ENCODE data around the gene OR51B4.
"Not testable (repeated sequence)": the region's sequence is repeated elsewhere in the genome, so short reads cannot be mapped to it uniquely, and the experiment has no call there.

OR51B4 gene

GRCh38 chr11:5301846-5302245 is at the start of gene OR51B4:
Gene OR51B4 (minus strand): TSS chr11:5301946. CDS start chr11:5301946, 0 bp downstream.
- no peak for DNase-seq

- no peak for DNase-seq
Observed at GRCh38 chr11:5351208-5351607, 49.5 kb upstream of the OR51B4 start, which contains the start of gene OR51B6. Gene OR51B6 (plus strand): TSS chr11:5351508. CDS start chr11:5351508, 0 bp downstream.

- no peak for DNase-seq
Observed at GRCh38 chr11:5349550-5349949, 47.8 kb upstream of the OR51B4 start.

- no peak for DNase-seq
Observed at GRCh38 chr11:5348551-5349194, 46.9 kb upstream of the OR51B4 start.

- no peak for DNase-seq
Observed at GRCh38 chr11:5345831-5346230, 44.1 kb upstream of the OR51B4 start.

GRCh38 chr11:5343474-5344335 is 42.0 kb upstream of the OR51B4 start, which contains the start of gene OR51B5:
Gene OR51B5 (minus strand): TSS chr11:5343524. CDS start chr11:5343524, 0 bp downstream.
- DNase-seq, result no peak

- no peak for DNase-seq
Observed at GRCh38 chr11:5339771-5340322, 38.1 kb upstream of the OR51B4 start.

GRCh38 chr11:5337253-5337652 is 35.5 kb upstream of the OR51B4 start:
- DNase-seq, result not testable (repeated sequence)

GRCh38 chr11:5336331-5336730 is 34.6 kb upstream of the OR51B4 start:
- DNase-seq, result no peak

- no peak for DNase-seq
Observed at GRCh38 chr11:5335170-5335569, 33.4 kb upstream of the OR51B4 start.

GRCh38 chr11:5324197-5324596 is 22.5 kb upstream of the OR51B4 start, which contains the start of gene OR51B2:
Gene OR51B2 (minus strand): TSS chr11:5324297. CDS start chr11:5324297, 0 bp downstream.
- DNase-seq, result no peak

GRCh38 chr11:5317292-5317691 is 15.5 kb upstream of the OR51B4 start:
- DNase-seq, result no peak

- DNase-seq, result not testable (repeated sequence)
Observed at GRCh38 chr11:5313326-5314023, 11.7 kb upstream of the OR51B4 start.

- DNase-seq, result no peak
Observed at GRCh38 chr11:5310423-5310822, 8.7 kb upstream of the OR51B4 start.

- DNase-seq, result no peak
Observed at GRCh38 chr11:5307256-5308019, 5.7 kb upstream of the OR51B4 start.

- DNase-seq, result no peak
Observed at GRCh38 chr11:5304046-5304445, 2.3 kb upstream of the OR51B4 start.

GRCh38 chr11:5303626-5304025 is 1.9 kb upstream of the OR51B4 start:
- DNase-seq, result no peak

GRCh38 chr11:5300251-5300650 is 1.5 kb downstream of the OR51B4 start:
- no peak for DNase-seq

GRCh38 chr11:5298451-5298850 is 3.3 kb downstream of the OR51B4 start:
- no peak for DNase-seq

- no peak for DNase-seq
Observed at GRCh38 chr11:5297721-5298323, 3.9 kb downstream of the OR51B4 start.

- DNase-seq, result not testable (repeated sequence)
Observed at GRCh38 chr11:5294342-5294995, 7.3 kb downstream of the OR51B4 start.

Data from activated CD4-positive, alpha-beta T cell treated with anti-CD3 and anti-CD28 coated beads, Interleukin-2, amount 50 U/mL, for 48 hours (primary cell).